ENCODE data around the gene TRIM33. TPM values are rescaled to one million over a fixed set of nuclear protein-coding genes. Genes with fewer than 3 reads are reported as not detected.

Gene TRIM33
- total and polyA plus RNA-seq, 2 of the 8 experiments (the other 6 are each of a cell fraction or from before 2014, with no cell fraction given), result 17.1 to 52.3 TPM

- TF ChIP-seq, protein P1, sequence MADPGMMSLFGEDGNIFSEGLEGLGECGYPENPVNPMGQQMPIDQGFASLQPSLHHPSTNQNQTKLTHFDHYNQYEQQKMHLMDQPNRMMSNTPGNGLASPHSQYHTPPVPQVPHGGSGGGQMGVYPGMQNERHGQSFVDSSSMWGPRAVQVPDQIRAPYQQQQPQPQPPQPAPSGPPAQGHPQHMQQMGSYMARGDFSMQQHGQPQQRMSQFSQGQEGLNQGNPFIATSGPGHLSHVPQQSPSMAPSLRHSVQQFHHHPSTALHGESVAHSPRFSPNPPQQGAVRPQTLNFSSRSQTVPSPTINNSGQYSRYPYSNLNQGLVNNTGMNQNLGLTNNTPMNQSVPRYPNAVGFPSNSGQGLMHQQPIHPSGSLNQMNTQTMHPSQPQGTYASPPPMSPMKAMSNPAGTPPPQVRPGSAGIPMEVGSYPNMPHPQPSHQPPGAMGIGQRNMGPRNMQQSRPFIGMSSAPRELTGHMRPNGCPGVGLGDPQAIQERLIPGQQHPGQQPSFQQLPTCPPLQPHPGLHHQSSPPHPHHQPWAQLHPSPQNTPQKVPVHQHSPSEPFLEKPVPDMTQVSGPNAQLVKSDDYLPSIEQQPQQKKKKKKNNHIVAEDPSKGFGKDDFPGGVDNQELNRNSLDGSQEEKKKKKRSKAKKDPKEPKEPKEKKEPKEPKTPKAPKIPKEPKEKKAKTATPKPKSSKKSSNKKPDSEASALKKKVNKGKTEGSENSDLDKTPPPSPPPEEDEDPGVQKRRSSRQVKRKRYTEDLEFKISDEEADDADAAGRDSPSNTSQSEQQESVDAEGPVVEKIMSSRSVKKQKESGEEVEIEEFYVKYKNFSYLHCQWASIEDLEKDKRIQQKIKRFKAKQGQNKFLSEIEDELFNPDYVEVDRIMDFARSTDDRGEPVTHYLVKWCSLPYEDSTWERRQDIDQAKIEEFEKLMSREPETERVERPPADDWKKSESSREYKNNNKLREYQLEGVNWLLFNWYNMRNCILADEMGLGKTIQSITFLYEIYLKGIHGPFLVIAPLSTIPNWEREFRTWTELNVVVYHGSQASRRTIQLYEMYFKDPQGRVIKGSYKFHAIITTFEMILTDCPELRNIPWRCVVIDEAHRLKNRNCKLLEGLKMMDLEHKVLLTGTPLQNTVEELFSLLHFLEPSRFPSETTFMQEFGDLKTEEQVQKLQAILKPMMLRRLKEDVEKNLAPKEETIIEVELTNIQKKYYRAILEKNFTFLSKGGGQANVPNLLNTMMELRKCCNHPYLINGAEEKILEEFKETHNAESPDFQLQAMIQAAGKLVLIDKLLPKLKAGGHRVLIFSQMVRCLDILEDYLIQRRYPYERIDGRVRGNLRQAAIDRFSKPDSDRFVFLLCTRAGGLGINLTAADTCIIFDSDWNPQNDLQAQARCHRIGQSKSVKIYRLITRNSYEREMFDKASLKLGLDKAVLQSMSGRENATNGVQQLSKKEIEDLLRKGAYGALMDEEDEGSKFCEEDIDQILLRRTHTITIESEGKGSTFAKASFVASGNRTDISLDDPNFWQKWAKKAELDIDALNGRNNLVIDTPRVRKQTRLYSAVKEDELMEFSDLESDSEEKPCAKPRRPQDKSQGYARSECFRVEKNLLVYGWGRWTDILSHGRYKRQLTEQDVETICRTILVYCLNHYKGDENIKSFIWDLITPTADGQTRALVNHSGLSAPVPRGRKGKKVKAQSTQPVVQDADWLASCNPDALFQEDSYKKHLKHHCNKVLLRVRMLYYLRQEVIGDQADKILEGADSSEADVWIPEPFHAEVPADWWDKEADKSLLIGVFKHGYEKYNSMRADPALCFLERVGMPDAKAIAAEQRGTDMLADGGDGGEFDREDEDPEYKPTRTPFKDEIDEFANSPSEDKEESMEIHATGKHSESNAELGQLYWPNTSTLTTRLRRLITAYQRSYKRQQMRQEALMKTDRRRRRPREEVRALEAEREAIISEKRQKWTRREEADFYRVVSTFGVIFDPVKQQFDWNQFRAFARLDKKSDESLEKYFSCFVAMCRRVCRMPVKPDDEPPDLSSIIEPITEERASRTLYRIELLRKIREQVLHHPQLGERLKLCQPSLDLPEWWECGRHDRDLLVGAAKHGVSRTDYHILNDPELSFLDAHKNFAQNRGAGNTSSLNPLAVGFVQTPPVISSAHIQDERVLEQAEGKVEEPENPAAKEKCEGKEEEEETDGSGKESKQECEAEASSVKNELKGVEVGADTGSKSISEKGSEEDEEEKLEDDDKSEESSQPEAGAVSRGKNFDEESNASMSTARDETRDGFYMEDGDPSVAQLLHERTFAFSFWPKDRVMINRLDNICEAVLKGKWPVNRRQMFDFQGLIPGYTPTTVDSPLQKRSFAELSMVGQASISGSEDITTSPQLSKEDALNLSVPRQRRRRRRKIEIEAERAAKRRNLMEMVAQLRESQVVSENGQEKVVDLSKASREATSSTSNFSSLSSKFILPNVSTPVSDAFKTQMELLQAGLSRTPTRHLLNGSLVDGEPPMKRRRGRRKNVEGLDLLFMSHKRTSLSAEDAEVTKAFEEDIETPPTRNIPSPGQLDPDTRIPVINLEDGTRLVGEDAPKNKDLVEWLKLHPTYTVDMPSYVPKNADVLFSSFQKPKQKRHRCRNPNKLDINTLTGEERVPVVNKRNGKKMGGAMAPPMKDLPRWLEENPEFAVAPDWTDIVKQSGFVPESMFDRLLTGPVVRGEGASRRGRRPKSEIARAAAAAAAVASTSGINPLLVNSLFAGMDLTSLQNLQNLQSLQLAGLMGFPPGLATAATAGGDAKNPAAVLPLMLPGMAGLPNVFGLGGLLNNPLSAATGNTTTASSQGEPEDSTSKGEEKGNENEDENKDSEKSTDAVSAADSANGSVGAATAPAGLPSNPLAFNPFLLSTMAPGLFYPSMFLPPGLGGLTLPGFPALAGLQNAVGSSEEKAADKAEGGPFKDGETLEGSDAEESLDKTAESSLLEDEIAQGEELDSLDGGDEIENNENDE (IDR thresholded peaks at IDR 0.05; ENCODE audit: insufficient replicate concordance, low read length), result no peak
- TF ChIP-seq JUN (IDR thresholded peaks at IDR 0.05; ENCODE audit: low read depth, low read length) (no peak), ZNF274 (IDR thresholded peaks at IDR 0.05; ENCODE audit: borderline replicate concordance, extremely low read depth, low read length) (no peak), TAF1 (IDR thresholded peaks at IDR 0.05; ENCODE audit: low read depth, low read length) (no peak), CHD1 (IDR thresholded peaks at IDR 0.05; ENCODE audit: low read depth, low read length) (no peak), CTCF (IDR thresholded peaks at IDR 0.05; ENCODE audit: control extremely low read depth in 1 of 3, insufficient read depth in 1 of 3, low read depth in 1 of 3, low read length in 3 of 3) (no peak)
Measured at GRCh38 chr1:114435088-114435715, 75.8 kb downstream of the TRIM33 start (continued).
